HS-27A (cell line): ENCODE measurements around the gene MLXIPL.
"Not testable (repeated sequence)": the region's sequence is repeated elsewhere in the genome, so short reads cannot be mapped to it uniquely, and the experiment has no call there.

Experiments
- DNase-seq: peaks from one replicate; pipeline ENCODE4 v3.0.0-alpha.2; 2012; ENCODE audit warnings: low read depth, missing footprints

The MLXIPL gene

GRCh38 chr7:73623798-73624668, at the start of gene MLXIPL:
MLXIPL (minus strand) TSS chr7:73624522; CDS start chr7:73624492, 30 bp downstream.
- DNase-seq = no peak

DNA sequence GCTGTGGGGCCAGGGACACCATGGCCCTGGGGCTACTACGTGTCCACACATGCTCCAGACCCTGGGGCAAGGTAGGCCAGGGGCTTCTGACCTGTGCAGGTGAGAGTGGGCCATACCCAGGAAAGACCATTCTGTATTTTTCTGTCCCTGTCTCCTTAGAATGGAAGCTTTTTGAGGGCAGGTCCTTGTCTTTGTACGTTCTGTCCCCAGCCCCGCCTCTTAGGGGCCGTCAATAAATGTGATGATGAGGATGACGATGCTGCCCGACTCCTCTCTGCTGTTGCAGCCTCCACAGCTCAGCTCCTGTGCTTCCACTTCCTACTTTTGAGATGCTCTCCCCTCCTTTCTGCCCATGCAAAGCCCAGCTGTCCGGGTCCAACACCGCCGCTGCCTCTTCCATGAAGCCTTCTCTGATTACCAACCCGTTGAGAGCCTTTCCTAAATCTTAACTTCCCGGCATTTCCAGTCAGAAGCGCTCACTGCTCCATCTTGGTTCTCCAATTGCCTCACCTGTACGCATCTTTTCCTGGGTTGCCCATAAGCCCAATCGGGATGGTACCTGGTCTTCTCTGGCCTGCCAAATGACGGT, 47.6 kb upstream of the MLXIPL start:
- DNase-seq = no peak

DNA sequence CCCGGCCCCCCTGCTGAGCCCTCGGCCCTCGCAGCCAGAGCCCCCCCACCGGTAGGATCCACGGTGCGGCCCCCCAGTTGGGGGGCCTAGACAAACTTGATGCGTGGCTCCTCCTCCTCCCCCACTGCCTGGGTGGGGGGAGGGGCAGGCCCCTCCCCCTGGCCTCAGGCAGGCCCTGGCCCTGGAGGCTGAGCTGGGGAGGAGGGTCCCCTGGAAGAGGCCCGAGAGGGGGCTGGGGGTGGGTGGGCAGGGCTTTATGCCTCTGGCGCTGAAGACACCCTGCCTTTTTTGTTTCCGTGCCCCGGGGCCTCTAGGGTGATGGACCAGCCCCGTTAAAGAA, 47.0 kb upstream of the MLXIPL start:
- no peak for DNase-seq

DNA sequence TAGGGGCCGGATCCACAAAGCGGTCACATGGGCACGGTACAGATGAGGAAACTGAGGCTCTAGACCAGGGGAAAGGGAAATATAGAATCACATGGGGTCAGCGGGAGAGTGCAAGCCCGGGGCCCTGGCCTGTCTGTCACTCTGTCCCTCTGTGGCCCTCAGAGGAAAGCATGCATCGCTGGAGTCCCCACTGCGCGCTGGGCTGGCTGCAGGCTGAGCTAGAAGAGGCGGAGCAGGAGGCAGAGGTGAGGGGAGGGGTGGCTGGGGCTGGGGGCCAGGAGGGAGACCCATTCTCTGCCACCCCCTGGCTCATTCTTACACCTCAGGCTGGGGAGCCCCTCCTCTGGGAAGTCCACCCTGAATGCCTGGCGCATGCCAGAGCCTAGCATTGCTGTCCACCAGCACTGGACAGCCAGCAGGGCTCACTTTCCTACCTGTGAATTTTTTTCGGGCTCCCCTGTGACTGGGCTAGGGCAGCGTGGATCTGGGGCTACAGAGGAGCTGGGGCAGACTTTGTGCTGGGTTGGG, 45.6 kb upstream of the MLXIPL start:
- DNase-seq = no peak

- DNase-seq = no peak
Observed at GRCh38 chr7:73669288-73669701, 45.0 kb upstream of the MLXIPL start.

DNA sequence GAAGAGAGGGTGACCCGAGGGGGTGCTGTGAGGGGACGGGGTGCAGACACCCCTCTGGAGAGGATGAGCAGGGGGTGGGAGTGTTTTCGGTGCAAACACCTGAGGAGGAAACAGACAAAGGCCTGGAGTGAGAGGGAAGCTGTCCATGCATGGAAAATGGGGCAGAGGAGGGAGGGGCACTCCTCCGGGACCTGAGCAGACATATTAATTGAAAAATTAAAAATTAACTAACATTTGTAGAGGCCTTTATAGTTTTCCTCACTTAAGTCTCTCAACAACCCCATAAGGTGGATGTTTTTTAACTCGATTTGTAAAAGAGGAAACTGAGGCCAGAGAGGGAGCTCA, 44.5 kb upstream of the MLXIPL start:
- no peak for DNase-seq

DNA sequence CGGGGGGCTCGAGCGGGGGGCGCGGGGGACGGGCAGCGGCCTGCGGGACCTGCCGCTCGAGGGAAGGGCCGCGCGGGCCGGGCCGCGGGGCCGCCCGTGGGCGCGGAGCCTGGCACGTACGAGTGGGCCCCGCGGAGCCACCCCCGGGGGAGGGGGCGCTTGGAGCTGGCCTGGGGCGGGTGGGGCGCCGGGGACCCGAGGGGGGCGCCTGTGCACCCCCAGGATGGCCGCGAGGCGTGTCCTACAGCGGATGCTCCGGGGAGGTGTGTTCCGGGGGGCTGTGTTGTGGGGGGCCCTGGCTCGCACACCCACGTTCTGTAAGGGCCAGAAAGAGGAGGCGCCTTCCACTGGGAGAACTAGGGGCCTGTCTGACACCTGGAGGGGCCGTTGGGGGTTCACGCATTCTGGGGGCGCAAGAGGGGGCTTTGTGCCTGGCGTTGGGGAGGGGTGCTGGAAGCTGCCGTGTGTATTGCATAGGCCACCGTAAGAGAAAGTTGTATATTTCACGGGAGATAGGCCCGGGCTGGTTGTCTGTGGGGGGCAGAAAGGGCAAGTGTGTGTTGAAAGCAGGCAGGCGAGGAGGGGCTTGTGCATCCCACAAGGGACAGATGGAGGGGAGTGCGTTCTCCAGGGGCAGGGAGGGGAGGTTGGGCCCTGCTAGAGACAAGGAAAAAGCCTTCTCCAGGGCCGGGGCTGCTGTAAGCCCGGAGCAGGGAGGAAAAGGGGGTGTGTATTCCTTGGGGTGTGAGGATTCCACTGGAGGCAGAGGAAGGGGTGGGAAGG, 44.0 kb upstream of the MLXIPL start:
- no peak for DNase-seq

DNA sequence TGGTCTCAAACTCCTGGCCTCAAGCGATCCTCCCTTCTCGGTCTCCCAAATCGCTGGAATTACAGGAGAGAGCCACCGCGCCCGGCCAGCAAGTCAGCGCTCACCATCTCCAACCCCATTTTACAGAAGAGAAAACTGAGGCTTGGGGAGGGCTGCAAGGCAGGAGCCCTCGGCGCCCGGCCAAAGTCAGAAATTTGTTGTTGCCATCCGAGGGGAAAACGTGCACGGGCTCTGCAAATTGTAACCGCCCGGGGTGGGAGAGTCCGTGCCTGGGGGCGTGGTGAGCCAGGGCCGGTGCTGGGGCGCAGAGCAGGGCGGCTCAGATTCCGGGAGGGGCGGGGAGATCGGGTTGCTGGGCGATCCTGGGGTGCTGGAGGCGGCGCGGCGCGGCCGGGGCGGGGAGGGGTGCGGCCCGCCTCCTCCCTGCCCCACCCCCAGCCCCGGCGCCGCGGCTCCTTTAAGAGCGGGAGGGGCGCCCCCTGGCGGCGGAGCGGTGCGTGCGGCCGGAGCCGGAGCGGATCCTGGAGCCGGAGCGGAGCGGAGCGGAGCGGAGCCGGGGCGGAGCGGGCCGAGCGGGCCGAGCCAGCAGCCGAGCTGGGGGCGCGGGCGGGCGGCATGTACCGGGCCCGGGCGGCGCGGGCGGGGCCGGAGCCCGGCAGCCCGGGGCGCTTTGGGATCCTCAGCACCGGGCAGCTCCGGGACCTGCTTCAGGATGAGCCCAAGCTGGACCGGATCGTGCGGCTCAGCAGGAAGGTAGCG, 43.2 kb upstream of the MLXIPL start, which contains the start of gene VPS37D:
TSS of gene VPS37D (plus strand) at position 488 of the 759 bp plus-strand sequence. CDS start at position 616, 128 bp downstream.
- DNase-seq = peak; percentile 36

- DNase-seq = no peak
Observed at GRCh38 chr7:73663033-73663432, 38.7 kb upstream of the MLXIPL start.

DNA sequence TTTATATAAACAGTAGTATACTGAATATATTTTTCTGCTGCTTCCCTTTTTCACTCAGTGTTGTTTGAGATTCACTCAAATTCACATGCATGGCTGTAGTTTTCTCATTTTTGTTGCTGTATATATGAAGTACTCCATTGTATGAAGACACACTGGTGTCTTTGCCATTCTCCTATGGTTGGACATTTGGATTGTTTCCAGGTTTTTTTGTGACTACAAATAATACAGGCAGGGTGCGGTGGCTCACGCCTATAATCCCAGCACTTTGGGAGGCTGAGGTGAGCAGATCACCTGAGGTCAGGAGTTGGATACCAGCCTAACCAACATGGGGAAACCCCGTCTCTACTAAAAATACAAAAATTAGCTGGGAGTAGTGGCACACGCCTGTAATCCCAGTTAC, 36.3 kb upstream of the MLXIPL start:
- not testable (repeated sequence) for DNase-seq

DNA sequence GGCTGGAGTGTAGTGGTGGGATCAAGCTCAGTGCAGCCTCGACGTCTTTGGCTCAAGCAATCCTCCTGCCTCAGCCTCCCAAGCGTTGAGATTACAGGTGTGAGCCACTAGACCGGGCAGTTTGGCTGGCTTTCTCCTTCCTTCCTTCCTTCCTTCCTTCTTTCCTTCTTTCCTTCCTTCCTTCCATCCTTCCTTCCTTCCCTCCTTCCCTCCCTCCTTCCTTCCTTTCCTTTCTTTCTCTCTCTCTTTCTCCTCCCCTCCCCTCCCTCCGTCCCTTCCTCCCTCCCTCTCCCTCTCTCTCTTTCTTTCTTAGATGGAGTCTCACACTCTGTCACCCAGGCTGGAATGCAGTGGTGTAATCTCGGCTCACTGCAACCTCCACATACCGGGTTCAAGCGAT, 35.7 kb upstream of the MLXIPL start:
- no peak for DNase-seq

DNA sequence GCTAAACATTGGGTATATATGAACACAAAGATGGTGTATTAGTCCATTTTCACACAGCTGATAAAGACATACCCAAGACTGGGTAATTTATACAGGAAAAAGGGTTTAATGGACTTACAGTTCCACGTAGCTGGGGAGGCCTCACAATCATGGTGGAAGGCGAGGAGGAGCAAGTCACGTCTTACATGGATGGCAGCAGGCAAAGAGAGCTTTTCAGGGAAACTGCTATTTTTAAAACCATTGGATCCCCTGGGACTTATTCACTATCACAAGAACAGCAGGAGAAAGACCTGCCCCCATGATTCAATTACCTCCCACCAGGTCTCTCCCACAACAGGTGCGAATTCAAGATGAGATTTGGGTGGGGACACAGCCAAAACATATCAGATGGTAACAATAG, 31.0 kb upstream of the MLXIPL start:
- DNase-seq = not testable (repeated sequence)

GRCh38 chr7:73652541-73652949, 28.2 kb upstream of the MLXIPL start:
- DNase-seq = no peak

DNA sequence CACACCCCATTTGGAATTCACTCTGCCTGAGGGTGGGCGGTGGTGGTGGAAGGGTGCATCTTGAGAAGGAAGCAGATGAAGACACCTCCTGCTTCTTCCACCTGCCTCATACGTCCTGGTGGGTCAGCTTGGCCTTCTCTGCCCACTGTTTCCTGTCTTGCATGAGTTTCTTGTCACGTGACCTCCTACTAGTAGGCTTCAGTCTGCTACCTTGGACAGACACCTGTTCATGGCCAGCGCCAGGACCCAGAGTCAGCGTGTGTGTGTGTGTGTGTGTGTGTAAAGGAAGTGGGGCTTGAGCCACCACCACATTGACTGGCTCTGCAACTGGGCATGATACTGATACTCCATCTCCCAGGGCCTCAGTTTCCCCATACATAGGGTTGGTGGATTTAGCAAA, 26.2 kb upstream of the MLXIPL start:
- no peak for DNase-seq

GRCh38 chr7:73649576-73649975, 25.3 kb upstream of the MLXIPL start:
- no peak for DNase-seq

GRCh38 chr7:73648593-73649332, 24.4 kb upstream of the MLXIPL start:
- DNase-seq = no peak

GRCh38 chr7:73647725-73648592, 23.6 kb upstream of the MLXIPL start:
- DNase-seq = no peak

GRCh38 chr7:73646785-73647724, 22.7 kb upstream of the MLXIPL start:
- no peak for DNase-seq

DNA sequence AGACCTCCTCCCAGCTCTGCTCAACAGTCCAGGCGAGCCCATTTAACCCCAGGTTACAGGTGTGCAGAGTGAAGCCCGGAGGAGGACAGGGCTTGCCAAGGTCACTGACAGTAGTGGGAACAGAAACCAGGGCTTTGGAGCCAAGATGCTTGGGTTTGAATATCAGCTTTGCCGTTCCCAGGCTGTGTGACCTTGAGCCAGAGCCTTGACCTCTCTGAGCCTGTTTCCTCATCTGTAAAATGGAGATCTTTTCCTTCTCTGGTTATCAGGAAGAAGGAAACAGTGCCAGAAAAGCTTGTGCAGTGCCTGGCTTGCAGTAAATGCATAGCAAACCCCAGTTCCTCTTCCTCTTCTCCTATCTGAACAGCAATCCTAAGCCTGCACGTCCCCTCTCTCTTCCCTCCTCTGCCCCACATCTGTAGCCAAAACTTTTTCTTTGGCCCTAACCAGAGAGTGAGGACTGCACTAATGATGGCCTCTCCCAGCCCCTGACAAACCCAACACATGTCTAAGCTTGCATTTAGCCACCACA, 21.4 kb upstream of the MLXIPL start:
- no peak for DNase-seq
